Amygdala (tissue), 56 donors: ENCODE measurements around the gene NSUN3.

Experiments used
- DNase-seq, 56 donors: peaks; one replicate each; lab custom pipeline; 2025; lab: John Stamatoyannopoulos, UW

Gene NSUN3

GRCh38 chr3:94176988-94177745 is 114.3 kb downstream of the NSUN3 start:
- DNase-seq = no peak
